Measurements from ENCODE around the gene RELT.

RELT gene

GRCh38 chr11:73376803-73377629 is 817 bp downstream of the RELT start:
- no peak for TF ChIP-seq ZNF274 (IDR thresholded peaks at IDR 0.05; ENCODE audit: low read depth, low read length)
- peak overlapping the region; percentile 70 for H3K4me3 ChIP-seq (ENCODE audit: low read length)

GRCh38 chr11:73379189-73379880 is 3.1 kb downstream of the RELT start:
- no peak overlapping the region; the same call in 1 of the 2 replicates for H3K4me3 ChIP-seq (ENCODE audit: low read length)
- no peak for TF ChIP-seq ZNF274 (IDR thresholded peaks at IDR 0.05; ENCODE audit: low read depth, low read length)

GRCh38 chr11:73380331-73380730 is 4.1 kb downstream of the RELT start:
- no peak for TF ChIP-seq ZNF274 (IDR thresholded peaks at IDR 0.05; ENCODE audit: low read depth, low read length)
- H3K4me3 ChIP-seq (ENCODE audit: low read length) = no peak overlapping the region

GRCh38 chr11:73380897-73381410 is 4.8 kb downstream of the RELT start:
- H3K4me3 ChIP-seq (ENCODE audit: low read length) = no peak overlapping the region
- TF ChIP-seq ZNF274 (IDR thresholded peaks at IDR 0.05; ENCODE audit: low read depth, low read length) = no peak

- no peak overlapping the region for H3K4me3 ChIP-seq (ENCODE audit: low read length)
- no peak for TF ChIP-seq ZNF274 (IDR thresholded peaks at IDR 0.05; ENCODE audit: low read depth, low read length)
These were observed 5.4 kb downstream of the RELT start for GRCh38 chr11:73381589-73381988.

- H3K4me3 ChIP-seq (ENCODE audit: low read length) = no peak overlapping the region
- no peak for TF ChIP-seq ZNF274 (IDR thresholded peaks at IDR 0.05; ENCODE audit: low read depth, low read length)
These were observed 6.0 kb downstream of the RELT start for GRCh38 chr11:73382183-73382582.

GRCh38 chr11:73382747-73383146 is 6.5 kb downstream of the RELT start:
- no peak for TF ChIP-seq ZNF274 (IDR thresholded peaks at IDR 0.05; ENCODE audit: low read depth, low read length)
- H3K4me3 ChIP-seq (ENCODE audit: low read length) = no peak overlapping the region; the same call in 1 of the 2 replicates

- no peak overlapping the region; the same call in 1 of the 2 replicates for H3K4me3 ChIP-seq (ENCODE audit: low read length)
- no peak for TF ChIP-seq ZNF274 (IDR thresholded peaks at IDR 0.05; ENCODE audit: low read depth, low read length)
These were observed 7.3 kb downstream of the RELT start for GRCh38 chr11:73383249-73384124.

GRCh38 chr11:73384125-73384441 is 7.9 kb downstream of the RELT start:
- TF ChIP-seq ZNF274 (IDR thresholded peaks at IDR 0.05; ENCODE audit: low read depth, low read length) = no peak
- H3K4me3 ChIP-seq (ENCODE audit: low read length) = no peak overlapping the region

- H3K4me3 ChIP-seq (ENCODE audit: low read length) = no peak overlapping the region
- no peak for TF ChIP-seq ZNF274 (IDR thresholded peaks at IDR 0.05; ENCODE audit: low read depth, low read length)
These were observed 8.3 kb downstream of the RELT start for GRCh38 chr11:73384531-73384871.

GRCh38 chr11:73384872-73385689 is 8.9 kb downstream of the RELT start:
- TF ChIP-seq ZNF274 (IDR thresholded peaks at IDR 0.05; ENCODE audit: low read depth, low read length) = no peak
- H3K4me3 ChIP-seq (ENCODE audit: low read length) = peak overlapping the region; percentile 3; the same call in 1 of the 2 replicates

- peak overlapping the region; percentile 3; the same call in 1 of the 2 replicates for H3K4me3 ChIP-seq (ENCODE audit: low read length)
- TF ChIP-seq ZNF274 (IDR thresholded peaks at IDR 0.05; ENCODE audit: low read depth, low read length) = no peak
These were observed 9.8 kb downstream of the RELT start for GRCh38 chr11:73386016-73386415.

GRCh38 chr11:73386546-73386945 is 10.3 kb downstream of the RELT start:
- peak overlapping the region; percentile 3; the same call in 1 of the 2 replicates for H3K4me3 ChIP-seq (ENCODE audit: low read length)

More at GRCh38 chr11:73386546-73386945, 10.3 kb downstream of the RELT start:
- no peak for TF ChIP-seq ZNF274 (IDR thresholded peaks at IDR 0.05; ENCODE audit: low read depth, low read length)

Measured in GM08714 (cell line).